ENCODE results near the gene EXOC4.

DNA sequence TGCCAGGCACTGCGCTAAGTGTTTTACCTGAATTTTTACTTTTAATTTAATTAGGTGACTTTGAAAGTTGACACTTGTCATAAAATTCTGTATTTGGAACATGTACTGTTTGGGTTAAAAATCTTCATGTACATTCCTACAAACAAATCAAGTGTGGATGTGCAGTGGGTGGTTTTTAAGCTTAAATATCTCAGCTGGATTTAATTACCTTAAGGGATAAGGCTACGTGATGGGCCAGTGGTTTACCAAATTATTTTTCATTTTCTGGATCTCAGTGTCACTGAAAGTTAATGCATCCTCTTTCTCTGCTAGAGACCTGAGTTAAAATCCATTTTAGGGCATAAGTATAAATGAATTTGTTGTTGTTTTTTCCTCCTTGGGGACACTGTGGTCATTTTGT, 51.1 kb downstream of the EXOC4 start:
- TF ChIP-seq, protein P1, sequence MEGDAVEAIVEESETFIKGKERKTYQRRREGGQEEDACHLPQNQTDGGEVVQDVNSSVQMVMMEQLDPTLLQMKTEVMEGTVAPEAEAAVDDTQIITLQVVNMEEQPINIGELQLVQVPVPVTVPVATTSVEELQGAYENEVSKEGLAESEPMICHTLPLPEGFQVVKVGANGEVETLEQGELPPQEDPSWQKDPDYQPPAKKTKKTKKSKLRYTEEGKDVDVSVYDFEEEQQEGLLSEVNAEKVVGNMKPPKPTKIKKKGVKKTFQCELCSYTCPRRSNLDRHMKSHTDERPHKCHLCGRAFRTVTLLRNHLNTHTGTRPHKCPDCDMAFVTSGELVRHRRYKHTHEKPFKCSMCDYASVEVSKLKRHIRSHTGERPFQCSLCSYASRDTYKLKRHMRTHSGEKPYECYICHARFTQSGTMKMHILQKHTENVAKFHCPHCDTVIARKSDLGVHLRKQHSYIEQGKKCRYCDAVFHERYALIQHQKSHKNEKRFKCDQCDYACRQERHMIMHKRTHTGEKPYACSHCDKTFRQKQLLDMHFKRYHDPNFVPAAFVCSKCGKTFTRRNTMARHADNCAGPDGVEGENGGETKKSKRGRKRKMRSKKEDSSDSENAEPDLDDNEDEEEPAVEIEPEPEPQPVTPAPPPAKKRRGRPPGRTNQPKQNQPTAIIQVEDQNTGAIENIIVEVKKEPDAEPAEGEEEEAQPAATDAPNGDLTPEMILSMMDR (IDR thresholded peaks at IDR 0.05): no peak
- no peak for TF ChIP-seq POLR2A (IDR thresholded peaks at IDR 0.05)
